K562 (cell line): Measurements from ENCODE around the gene KNL1. TPM values are rescaled to one million over a fixed set of nuclear protein-coding genes. Genes with fewer than 3 reads are reported as not detected.

Experiments used
- ARNT ChIP-seq, 2 experiments: fragments of 450-650 bp; IDR thresholded peaks; 2 replicates each; pipeline ENCODE4 v1.6.1; 2016; ENCODE audit warnings: mild to moderate bottlenecking in 1 of 2
- BCLAF1 ChIP-seq, 2 experiments: fragments of 450-650 bp in 1 of 2; IDR thresholded peaks; 2 replicates each; pipeline ENCODE4 v1.6.1; 2011 to 2017; ENCODE audit warnings: low read depth in 2 of 2, antibody characterized with exemption in 1 of 2, borderline replicate concordance in 1 of 2, low read length in 1 of 2, mild to moderate bottlenecking in 1 of 2, mixed read lengths in 1 of 2; ENCODE audit not compliant: control insufficient read depth in 1 of 2
- CBFB ChIP-seq: sonication (generic); formaldehyde crosslinking; IDR thresholded peaks from 2 replicates; pipeline ENCODE4 v1.4.0; 2020; ENCODE audit warnings: mild to moderate bottlenecking, missing genetic modification reagents
- ELK3 ChIP-seq: fragments of 450-650 bp; formaldehyde crosslinking; IDR thresholded peaks from 2 replicates; pipeline ENCODE4 v1.4.0; 2020; ENCODE audit warnings: mild to moderate bottlenecking
- FOXO4 ChIP-seq: fragments of 450-650 bp; formaldehyde crosslinking; IDR thresholded peaks from 2 replicates; pipeline ENCODE4 v1.4.0; 2020; ENCODE audit warnings: mild to moderate bottlenecking, moderate library complexity
- GABPB2 ChIP-seq: fragments of 250-450 bp; sonication (Bioruptor Pico); conservative IDR thresholded peaks from 2 replicates; pipeline ENCODE4 v1.5.1; 2021; ENCODE audit warnings: mild to moderate bottlenecking
- HNRNPL ChIP-seq: fragments of 200-400 bp; formaldehyde crosslinking; IDR thresholded peaks from 2 replicates; pipeline ENCODE4 v1.6.1; 2017; ENCODE audit warnings: low read depth, mild to moderate bottlenecking, low read length
- PHB2 ChIP-seq: fragments of 450-650 bp; IDR thresholded peaks from 2 replicates; pipeline ENCODE4 v1.6.1; 2017; ENCODE audit warnings: low read depth
- PHF20 ChIP-seq: fragments of 450-650 bp; IDR thresholded peaks from 2 replicates; pipeline ENCODE4 v1.6.1; 2018; ENCODE audit not compliant: partially characterized antibody
- RFX7 ChIP-seq: fragments of 250-450 bp; sonication (Bioruptor Pico); IDR thresholded peaks from 2 replicates; pipeline ENCODE4 v1.5.1; 2021; ENCODE audit warnings: mild to moderate bottlenecking
- SMARCA5 ChIP-seq: fragments of 450-650 bp; IDR thresholded peaks from 2 replicates; pipeline ENCODE4 v1.6.1; 2016
- STAT6 ChIP-seq: sonication (generic); formaldehyde crosslinking; IDR thresholded peaks from 2 replicates; pipeline ENCODE4 v1.8.1; 2023; ENCODE audit warnings: mild to moderate bottlenecking, missing genetic modification reagents
- TAL1 ChIP-seq: fragments of 450-650 bp; IDR thresholded peaks from 2 replicates; pipeline ENCODE4 v1.6.1; 2016; ENCODE audit warnings: mild to moderate bottlenecking
- THRB ChIP-seq: fragments of 450-650 bp; formaldehyde crosslinking; conservative IDR thresholded peaks from 2 replicates; pipeline ENCODE4 v1.4.0; 2022; ENCODE audit warnings: mild to moderate bottlenecking, missing genetic modification characterization
- TRIM24 ChIP-seq, 2 experiments: fragments of 450-650 bp; IDR thresholded peaks; 2 replicates each; pipeline ENCODE4 v1.6.1; 2016
- U2AF2 ChIP-seq: fragments of 200-400 bp; formaldehyde crosslinking; optimal IDR thresholded peaks from 2 replicates; pipeline ENCODE3; 2017; ENCODE audit warnings: low read depth, mild to moderate bottlenecking, low read length
- ZBTB17 ChIP-seq: fragments of 450-650 bp; formaldehyde crosslinking; IDR thresholded peaks from 2 replicates; pipeline ENCODE4 v1.4.0; 2020; ENCODE audit warnings: mild to moderate bottlenecking
- ZFX ChIP-seq: sonication (generic); formaldehyde crosslinking; IDR thresholded peaks from 2 replicates; pipeline ENCODE4 v1.8.0; 2022; ENCODE audit warnings: mild to moderate bottlenecking, missing genetic modification reagents, moderate library complexity
- ZNF133 ChIP-seq: fragments of 250-450 bp; sonication (Bioruptor Pico); IDR thresholded peaks from 2 replicates; pipeline ENCODE4 v1.4.0; 2020; ENCODE audit warnings: mild to moderate bottlenecking
- ZNF175 ChIP-seq: fragments of 200-800 bp; sonication (Bioruptor generic); IDR thresholded peaks from 2 replicates; pipeline ENCODE4 v1.6.1; 2016; ENCODE audit warnings: low read depth, mild to moderate bottlenecking, missing genetic modification characterization, missing compliant biosample characterization
- ZNF384 ChIP-seq: IDR thresholded peaks from 2 replicates; pipeline ENCODE4 v1.6.1; 2012; ENCODE audit warnings: low read depth, low read length, improper control_type of control experiment
- ZNF436 ChIP-seq: fragments of 250-450, 450-650 bp; sonication (Bioruptor Pico); formaldehyde crosslinking; IDR thresholded peaks from 2 replicates; pipeline ENCODE4 v1.7.0; 2020; ENCODE audit warnings: mild to moderate bottlenecking
- polyA plus RNA-seq, 8 experiments: library from polyadenylated mRNA; depleted of rRNA in 4 of 8; stranded (reverse) in 5 of 8; unstranded in 3 of 8; fragments of >200 nt; fragmentation: Nextera tagmentation in 2 of 8; fragmentation: Illumina TruSeq in 1 of 8; extraction: Ambion mirVana in 2 of 8; extraction: Trizol in 1 of 8; gene quantifications; 2 replicates each; pipeline versions ENCODE4 v1.2.1 to v1.2.3, GENCODE V29; 2011 to 2014; ENCODE audit warnings: inconsistent platforms in 1 of 8, missing spikeins in 1 of 8
- total RNA-seq, 7 experiments: library from RNA; depleted of rRNA in 6 of 7; stranded (reverse); fragments of >200 nt in 6 of 7; fragmentation: Illumina TruSeq in 2 of 7; extraction: Trizol in 2 of 7; gene quantifications; 2 replicates each; pipeline versions ENCODE4 v1.2.1 to v1.2.3, GENCODE V29; 2011 to 2021; ENCODE audit warnings: low replicate concordance in 1 of 7

The KNL1 gene
- total and polyA plus RNA-seq, 9 of the 15 experiments (the other 6 are each of a cell fraction or from before 2014, with no cell fraction given) = 14.5 to 65.4 (median 34.6) TPM

GRCh38 chr15:40695469-40695890 is 101.4 kb downstream of the KNL1 start (continued):
- TF ChIP-seq PHF20 (no peak), TAL1 (no peak), ARNT (IDR thresholded peaks at IDR 0.05) (no peak), GABPB2 (CRISPR knock-in tag) (no peak), FOXO4 (CRISPR knock-in tag) (no peak), ZFX (CRISPR knock-in tag) (0 out of 2 replicates have a peak, but pooled peaks have one; percentile 55), ZNF436 (CRISPR knock-in tag) (no peak), RFX7 (no peak), ZBTB17 (no peak), ZNF384 (no peak), PHB2 (no peak), CBFB (CRISPR knock-in tag) (0 out of 2 replicates have a peak, but pooled peaks have one; percentile 46), HNRNPL (no peak), THRB (no peak), STAT6 (CRISPR knock-in tag) (no peak), ZNF175 (CRISPR knock-in tag) (no peak), TRIM24 (IDR thresholded peaks at IDR 0.05) (no peak), ELK3 (CRISPR knock-in tag) (no peak), U2AF2 (no peak), BCLAF1 (IDR thresholded peaks at IDR 0.05; ENCODE audit: borderline replicate concordance in 1 of 2, control insufficient read depth in 1 of 2, low read depth in 2 of 2, low read length in 1 of 2) (no peak), SMARCA5 (no peak), ZNF133 (CRISPR knock-in tag) (no peak)
